Urinary bladder (tissue), 4 donors: ENCODE results near the gene TRIM64C. TPM values are rescaled to one million over a fixed set of nuclear protein-coding genes. Genes with fewer than 3 reads are reported as not detected.
"Not testable (repeated sequence)": the region's sequence is repeated elsewhere in the genome, so short reads cannot be mapped to it uniquely, and the experiment has no call there.

Experiments used
- DNase-seq: peaks from one replicate; pipeline ENCODE4 v3.0.0-alpha.2; 2015; ENCODE audit errors: extremely low spot score
- H3K27ac ChIP-seq: one replicate; pipeline ENCODE4 v1.5.1; 2013; ENCODE audit warnings: low read depth, mild to moderate bottlenecking, moderate library complexity
- H3K36me3 ChIP-seq: one replicate; pipeline ENCODE4 v1.6.1; 2013; ENCODE audit warnings: mild to moderate bottlenecking, moderate library complexity; ENCODE audit not compliant: insufficient read depth
- H3K4me1 ChIP-seq: one replicate; pipeline ENCODE4 v1.6.1; 2013; ENCODE audit warnings: mild to moderate bottlenecking, moderate library complexity; ENCODE audit not compliant: insufficient read depth
- H3K4me3 ChIP-seq: one replicate; pipeline ENCODE4 v1.5.1; 2013; ENCODE audit warnings: low read depth, low read length
- WGBS: extraction: QIAGEN DNeasy Blood & Tissue Kit; methylation state at CpG from one replicate; pipeline ENCODE4 v1.1.7; 2013; 5-methylcytosine and 5-hydroxymethylcytosine counted together
- polyA plus RNA-seq: library from polyadenylated mRNA; stranded (reverse); fragments of 200-250 nt; gene quantifications from one replicate; pipeline ENCODE4 v1.2.3, GENCODE V29; 2013
- small RNA-seq: library from RNA; depleted of rRNA; stranded (forward); fragments of <200 nt; gene quantifications from one replicate; pipeline ENCODE3, GENCODE V24; 2014
- total RNA-seq: library from RNA; depleted of rRNA; stranded (reverse); fragments of >200 nt; gene quantifications from one replicate; pipeline ENCODE4 v1.2.3, GENCODE V29; 2014
- donor health status: healthy with polysubstance abuse.
- donor health status: healthy.

The TRIM64C gene, protein sequence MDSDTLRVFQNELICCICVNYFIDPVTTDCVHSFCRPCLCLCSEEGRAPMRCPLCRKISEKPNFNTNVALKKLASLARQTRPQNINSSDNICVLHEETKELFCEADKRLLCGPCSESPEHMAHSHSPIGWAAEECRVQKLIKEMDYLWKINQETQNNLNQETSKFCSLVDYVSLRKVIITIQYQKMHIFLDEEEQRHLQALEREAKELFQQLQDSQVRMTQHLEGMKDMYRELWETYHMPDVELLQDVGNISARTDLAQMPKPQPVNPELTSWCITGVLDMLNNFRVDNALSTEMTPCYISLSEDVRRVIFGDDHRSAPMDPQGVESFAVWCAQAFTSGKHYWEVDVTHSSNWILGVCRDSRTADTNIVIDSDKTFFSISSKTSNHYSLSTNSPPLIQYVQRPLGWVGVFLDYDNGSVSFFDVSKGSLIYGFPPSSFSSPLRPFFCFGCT
- total RNA-seq (not detected), polyA plus RNA-seq (not detected)

DNA sequence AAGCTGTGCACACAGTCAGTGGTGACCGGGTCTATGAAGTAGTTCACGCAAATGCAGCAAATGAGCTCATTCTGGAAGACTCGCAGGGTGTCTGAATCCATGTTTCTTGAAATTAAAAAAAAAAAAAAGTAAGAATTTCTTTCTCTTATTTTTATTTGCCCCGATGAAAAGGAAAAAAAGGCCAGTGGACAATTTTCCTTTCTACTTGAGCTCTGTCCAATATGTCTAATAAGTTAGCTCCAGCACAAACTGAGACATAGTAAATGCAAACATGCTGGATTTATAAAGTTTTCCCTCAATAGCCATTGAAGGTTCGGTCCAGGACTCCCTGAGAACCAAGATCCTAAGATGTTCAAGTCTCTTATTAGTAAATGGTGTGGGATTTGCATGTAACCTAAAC, at the start of gene TRIM64C:
Gene TRIM64C (minus strand): TSS at position 101 of the 400 bp plus-strand sequence. CDS start 0 bp downstream, at position 101.
- 83% methylated on average over 5 of the region's 5 CpGs for WGBS
- H3K36me3 ChIP-seq, H3K27ac ChIP-seq, DNase-seq, H3K4me3 ChIP-seq, H3K4me1 ChIP-seq: not testable (repeated sequence)

DNA sequence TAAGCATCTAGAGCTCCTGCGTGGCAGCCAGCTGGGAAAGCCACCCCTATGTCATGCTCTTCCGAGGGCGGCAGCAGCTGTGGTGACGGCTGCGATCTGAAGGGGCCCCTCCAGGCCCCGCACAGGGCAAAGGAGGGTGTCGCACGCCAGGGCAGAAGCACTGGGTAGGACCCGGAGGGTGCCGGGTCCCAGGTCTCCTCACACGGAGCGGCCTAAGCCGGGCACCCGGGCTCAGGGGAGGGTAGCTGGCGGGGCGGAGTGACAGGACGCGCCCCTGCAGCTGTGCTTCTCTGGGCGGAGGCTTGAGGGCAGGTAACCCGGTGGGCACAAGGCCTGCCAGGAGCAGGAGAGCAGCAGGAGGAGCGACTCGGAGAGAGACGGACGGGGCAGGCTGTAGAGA, 43.4 kb upstream of the TRIM64C start:
- DNase-seq, H3K4me1 ChIP-seq, H3K27ac ChIP-seq, H3K4me3 ChIP-seq, H3K36me3 ChIP-seq: not testable (repeated sequence)
- 91% methylated on average over 24 of the region's 24 CpGs for WGBS

DNA sequence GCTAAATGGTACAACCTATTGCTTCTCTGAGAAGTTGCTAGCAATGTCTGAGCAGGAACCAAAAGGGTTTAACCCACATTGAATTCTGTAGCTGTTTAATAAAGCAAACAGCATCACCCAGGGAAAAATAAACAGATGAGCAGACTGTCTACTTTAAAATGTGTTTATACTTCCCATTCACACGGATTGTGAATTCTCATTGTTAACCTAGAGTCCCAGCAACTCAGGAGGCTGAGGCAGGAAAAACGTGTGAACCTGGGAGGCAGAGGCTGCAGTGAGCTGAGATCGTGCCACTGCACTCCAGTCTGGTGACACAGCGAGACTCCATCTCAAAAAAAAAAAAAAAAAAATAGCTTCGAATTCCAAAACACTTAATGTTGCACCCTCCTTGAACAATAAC, 11.0 kb upstream of the TRIM64C start:
- not testable (repeated sequence) for H3K4me1 ChIP-seq

DNA sequence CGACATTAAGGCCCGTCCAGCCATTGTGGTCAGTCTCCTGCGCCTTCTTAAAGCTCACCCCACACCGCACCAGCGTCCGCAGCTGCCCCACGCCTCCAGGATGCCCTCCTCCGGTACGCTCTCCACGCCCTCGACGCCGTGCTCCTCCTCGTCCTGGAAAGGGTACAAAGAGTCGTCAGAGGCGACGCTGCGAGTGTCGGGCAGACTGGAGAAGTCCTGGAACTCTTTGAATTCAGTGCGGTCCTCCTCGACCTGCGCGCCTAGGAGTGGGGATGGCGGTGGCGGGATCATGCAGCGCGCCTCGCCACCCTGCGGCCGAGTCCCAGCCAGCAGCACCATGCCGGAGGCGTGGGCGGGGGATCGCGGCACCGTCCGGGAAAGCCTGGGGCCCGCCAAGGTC, 9.1 kb downstream of the TRIM64C start:
- not testable (repeated sequence) for H3K27ac ChIP-seq, DNase-seq, H3K4me3 ChIP-seq, H3K4me1 ChIP-seq, H3K36me3 ChIP-seq
- 53% methylated on average over 36 of the region's 38 CpGs for WGBS

More for the DNA sequence above, 11.0 kb upstream of the TRIM64C start:
- DNase-seq, H3K36me3 ChIP-seq, H3K27ac ChIP-seq, H3K4me3 ChIP-seq: not testable (repeated sequence)
- WGBS = 62% methylated on average over 5 of the region's 5 CpGs

DNA sequence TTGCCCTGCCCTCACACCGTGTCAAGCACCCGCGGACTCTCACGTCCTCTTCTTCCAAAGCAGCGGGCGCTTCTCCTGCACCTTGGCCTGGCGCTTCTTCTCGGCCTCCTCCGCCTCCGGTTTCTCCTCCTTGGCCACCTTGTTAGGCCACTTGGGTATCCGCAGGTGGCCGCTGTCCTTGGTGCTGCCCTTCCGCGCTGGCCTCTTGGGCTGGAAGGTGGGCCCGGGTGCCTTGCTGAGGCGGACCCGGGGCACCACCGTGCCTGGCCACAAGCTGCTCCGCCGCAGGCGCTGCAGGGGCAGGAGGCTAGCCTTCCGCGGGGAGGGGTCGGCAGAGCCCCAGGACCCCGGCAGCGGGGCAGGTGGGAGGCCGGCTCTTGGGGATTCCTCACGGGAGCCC, 10.7 kb downstream of the TRIM64C start:
- H3K4me1 ChIP-seq, H3K4me3 ChIP-seq, H3K27ac ChIP-seq, DNase-seq, H3K36me3 ChIP-seq: not testable (repeated sequence)
- 48% methylated on average over 27 of the region's 28 CpGs for WGBS

DNA sequence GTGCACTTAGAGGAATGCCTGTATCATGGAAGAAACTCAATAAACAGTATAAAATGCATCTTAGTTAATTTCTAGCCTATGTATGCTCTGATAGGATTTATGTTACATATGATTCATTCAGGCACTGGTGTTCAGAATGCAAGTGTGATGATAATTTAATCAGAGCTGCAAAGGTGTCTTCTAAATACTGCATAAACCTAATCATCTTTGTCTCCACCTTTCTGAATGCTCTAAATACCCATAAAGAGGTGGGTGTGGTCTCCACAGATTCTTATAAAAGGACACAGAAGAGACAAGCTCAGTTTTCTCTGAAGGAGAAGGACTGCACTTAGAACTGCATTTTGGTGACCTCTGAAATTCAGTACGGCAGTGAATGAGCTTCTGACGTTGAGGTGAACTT, 30.4 kb downstream of the TRIM64C start, which contains the start of gene TRIM49B:
Gene TRIM49B (plus strand): TSS at position 301 of the 400 bp plus-strand sequence. CDS start 2,777 bp downstream, outside the sequence.
- not testable (repeated sequence) for H3K4me3 ChIP-seq, H3K27ac ChIP-seq, H3K4me1 ChIP-seq, H3K36me3 ChIP-seq, DNase-seq
- WGBS = 40% methylated on average over 2 of the region's 2 CpGs

Small RNA genes lying within 50 kb of the gene (small RNA-seq; reads per million reads assigned to genes)
- gene AC084851.1 = not detected

Other genes with a start within 250 kb of the TRIM64C start
- gene TRIM51G, start 75.2 kb downstream of the TRIM64C start, total RNA-seq = not detected
- not detected for gene TRIM51G, start 75.2 kb downstream of the TRIM64C start, polyA plus RNA-seq
- gene TRIM49B, start 30.3 kb downstream of the TRIM64C start, total RNA-seq = not detected
- not detected for gene TRIM49B, start 30.3 kb downstream of the TRIM64C start, polyA plus RNA-seq
- gene FOLH1, start 149.5 kb upstream of the TRIM64C start, total RNA-seq = 9.1 TPM
- 0.96 TPM for gene FOLH1, start 149.5 kb upstream of the TRIM64C start, polyA plus RNA-seq